Naive thymus-derived CD4-positive, alpha-beta T cell (primary cell): ENCODE measurements around the gene LAMA3. TPM values are rescaled to one million over a fixed set of nuclear protein-coding genes. Genes with fewer than 3 reads are reported as not detected.
A peak's percentile ranks its signal among the peaks of the same experiment; 100 is the strongest.

ENCODE experiments used
- ATAC-seq: fragments of 150-1000 bp; cut with Tn5 transposase; 2 replicates; pipeline ENCODE4 v1.10.0; 2021; ENCODE audit warnings: mild to moderate bottlenecking, moderate library complexity
- CTCF ChIA-PET: fragments of 350-600 bp; sonication (Branson Sonifier 250); formaldehyde crosslinking; loops from one replicate; lab custom pipeline; 2021; ENCODE audit warnings: antibody characterized with exemption; lab: Charles Lee
- POLR2A ChIA-PET: fragments of 350-600 bp; sonication (Branson Sonifier 250); formaldehyde crosslinking; loops from one replicate; lab custom pipeline; 2021; ENCODE audit warnings: antibody characterized with exemption, inconsistent platforms; lab: Charles Lee
- DNase-seq, 9 donors: peaks; one replicate each; pipeline versions ENCODE4 v3.0.0 to v3.0.0-alpha.2; 2020 to 2022; ENCODE audit warnings: mixed read lengths in 1 of 9
- H3K27ac ChIP-seq: one replicate; pipeline ENCODE4 v1.7.0; 2013; ENCODE audit warnings: mild to moderate bottlenecking, low read depth, low read length, moderate library complexity
- H3K27me3 ChIP-seq, 2 donors: one replicate each; pipeline ENCODE4 v1.7.0; 2013; ENCODE audit warnings: low read length in 2 of 2, mild to moderate bottlenecking in 2 of 2, moderate library complexity in 2 of 2; ENCODE audit not compliant: control insufficient read depth in 2 of 2, insufficient read depth in 2 of 2
- H3K36me3 ChIP-seq, 3 experiments: 1 replicate in 2 of 3; 2 replicates in 1 of 3; pipeline ENCODE4 v1.7.0; 2013; ENCODE audit warnings: low read length in 3 of 3, mild to moderate bottlenecking in 3 of 3, moderate library complexity in 1 of 3; ENCODE audit not compliant: insufficient read depth in 3 of 3, control insufficient read depth in 2 of 3
- H3K4me1 ChIP-seq, 2 donors: one replicate each; pipeline ENCODE4 v1.7.0; 2013; ENCODE audit warnings: low read length in 2 of 2, mild to moderate bottlenecking in 2 of 2, moderate library complexity in 1 of 2; ENCODE audit not compliant: control insufficient read depth in 2 of 2, insufficient read depth in 2 of 2
- H3K4me3 ChIP-seq: 2 replicates; pipeline ENCODE4 v1.7.0; 2013; ENCODE audit warnings: mild to moderate bottlenecking, low read length
- H3K9me3 ChIP-seq, 3 experiments: 1 replicate in 2 of 3; 2 replicates in 1 of 3; pipeline ENCODE4 v1.7.0; 2013; ENCODE audit warnings: low read length in 3 of 3; ENCODE audit not compliant: control insufficient read depth in 2 of 3
- H3K27ac Mint-ChIP-seq, 9 donors: one replicate each; pipeline ENCODE4 v1.8.0; 2020 to 2022; ENCODE audit warnings: mixed read lengths in 9 of 9, mild to moderate bottlenecking in 8 of 9, moderate library complexity in 5 of 9, inconsistent platforms in 2 of 9
- H3K27me3 Mint-ChIP-seq, 5 donors: one replicate each; pipeline ENCODE4 v1.8.0; 2021 to 2022; ENCODE audit warnings: mixed read lengths in 5 of 5, mild to moderate bottlenecking in 1 of 5
- H3K36me3 Mint-ChIP-seq, 5 donors: one replicate each; pipeline ENCODE4 v1.8.0; 2020 to 2022; ENCODE audit warnings: mixed read lengths in 5 of 5, mild to moderate bottlenecking in 3 of 5, inconsistent platforms in 1 of 5
- H3K4me1 Mint-ChIP-seq, 7 donors: one replicate each; pipeline ENCODE4 v1.8.0; 2020 to 2022; ENCODE audit warnings: mixed read lengths in 7 of 7, mild to moderate bottlenecking in 3 of 7, inconsistent platforms in 1 of 7
- H3K4me3 Mint-ChIP-seq, 10 donors: one replicate each; pipeline ENCODE4 v1.8.0; 2020 to 2022; ENCODE audit warnings: mild to moderate bottlenecking in 10 of 10, mixed read lengths in 10 of 10, moderate library complexity in 6 of 10, inconsistent platforms in 2 of 10
- H3K9me3 Mint-ChIP-seq, 11 donors: one replicate each; pipeline ENCODE4 v1.8.0; 2020 to 2022; ENCODE audit warnings: mixed read lengths in 11 of 11, mild to moderate bottlenecking in 4 of 11, inconsistent platforms in 1 of 11, moderate library complexity in 1 of 11
- intact Hi-C, 2 donors: fragments of 100-400 bp; cut with micrococcal nuclease; formaldehyde crosslinking; loops; one replicate each; pipeline ENCODE4 v1.15.1; 2023
- polyA plus RNA-seq, 2 donors: library from polyadenylated mRNA; unstranded; fragments of 300-500 nt; fragmentation: Illumina TruSeq; gene quantifications; one replicate each; pipeline ENCODE4 v1.2.3, GENCODE V29; 2021
- total RNA-seq, 6 experiments: library from RNA in 5 of 6; stranded (reverse) in 5 of 6; gene quantifications; 1 replicate in 5 of 6; 2 replicates in 1 of 6; pipeline ENCODE4 v1.2.3 and lab custom pipeline; 2021 to 2026

Gene LAMA3
- total and polyA plus RNA-seq, 7 experiments from 2014 or later: 0.22 TPM; not detected in 6

- CTCF ChIA-PET: no interaction called here
- no peaks in the 10 kb centered on the region for H3K27me3 ChIP-seq
- no peak overlapping the region for H3K27ac Mint-ChIP-seq
- intact Hi-C loops: no loop called here
- no peak for ATAC-seq
- H3K4me1 ChIP-seq: peaks cover 6 to 12% of the 10 kb centered on the region in 2 donors
- H3K36me3 ChIP-seq: no peaks in the 10 kb centered on the region
- H3K36me3 Mint-ChIP-seq: peaks cover 0 to 5% (median 0%) of the 10 kb centered on the region in 5 donors
- H3K4me3 Mint-ChIP-seq: no peak overlapping the region
- H3K9me3 ChIP-seq: no peaks in the 10 kb centered on the region
- POLR2A ChIA-PET: no interaction called here
- peaks cover 0 to 6% (median 0%) of the 10 kb centered on the region in 11 donors for H3K9me3 Mint-ChIP-seq
- peaks cover 0 to 37% (median 7%) of the 10 kb centered on the region in 5 donors for H3K27me3 Mint-ChIP-seq
- DNase-seq: no peak
- no peak overlapping the region for H3K27ac ChIP-seq
- H3K4me1 Mint-ChIP-seq: peaks cover 13 to 21% (median 15%) of the 10 kb centered on the region in 7 donors
- H3K4me3 ChIP-seq: no peak overlapping the region
Measured at GRCh38 chr18:23716966-23717365, 27.7 kb downstream of the LAMA3 start.

- no peak for DNase-seq
- H3K27ac ChIP-seq: no peak overlapping the region
- no peak overlapping the region for H3K4me3 ChIP-seq
- Mint-ChIP-seq H3K9me3 (peaks cover 0 to 5% (median 0%) of the 10 kb centered on the region in 11 donors), H3K27me3 (peaks cover 5 to 47% (median 12%) of the 10 kb centered on the region in 5 donors), H3K4me1 (peaks cover 2 to 7% (median 3%) of the 10 kb centered on the region in 7 donors), H3K4me3 (no peak overlapping the region), H3K36me3 (peaks cover 0 to 3% (median 0%) of the 10 kb centered on the region in 5 donors), H3K27ac (no peak overlapping the region)
- H3K9me3 ChIP-seq: no peaks in the 10 kb centered on the region
- ChIA-PET CTCF (no interaction called here), POLR2A (no interaction called here)
- peaks cover 0 to 1% of the 10 kb centered on the region in 2 donors for H3K4me1 ChIP-seq
- H3K36me3 ChIP-seq: no peaks in the 10 kb centered on the region
- intact Hi-C loops: no loop called here
- no peak for ATAC-seq
- H3K27me3 ChIP-seq: no peaks in the 10 kb centered on the region
Measured at GRCh38 chr18:23718243-23718720, 29.0 kb downstream of the LAMA3 start.

GRCh38 chr18:23718731-23719130 is 29.5 kb downstream of the LAMA3 start:
- Histone ChIP-seq H3K4me3 (no peak overlapping the region), H3K36me3 (no peaks in the 10 kb centered on the region), H3K4me1 (no peaks in the 10 kb centered on the region), H3K27ac (no peak overlapping the region), H3K27me3 (no peaks in the 10 kb centered on the region), H3K9me3 (no peaks in the 10 kb centered on the region)
- H3K9me3 Mint-ChIP-seq: peaks cover 0 to 3% (median 0%) of the 10 kb centered on the region in 11 donors
- ATAC-seq (no peak), DNase-seq (no peak)
- peaks cover 5 to 49% (median 12%) of the 10 kb centered on the region in 5 donors for H3K27me3 Mint-ChIP-seq
- ChIA-PET POLR2A (no interaction called here), CTCF (interaction anchor here (0.6 kb wide), 1 partner anchor 12 kb away, joined by 3 read pairs; no protein-coding TSS in a partner anchor)
- peak overlapping the region in 1 of 9 donors; percentile 39 for H3K27ac Mint-ChIP-seq
- peaks cover 0 to 5% (median 0%) of the 10 kb centered on the region in 7 donors for H3K4me1 Mint-ChIP-seq
- no peak overlapping the region for H3K4me3 Mint-ChIP-seq
- H3K36me3 Mint-ChIP-seq: peaks cover 0 to 1% (median 0%) of the 10 kb centered on the region in 5 donors
- intact Hi-C loops: no loop called here

GRCh38 chr18:23719634-23720201 is 30.5 kb downstream of the LAMA3 start:
- H3K9me3 Mint-ChIP-seq: peaks cover 0 to 3% (median 0%) of the 10 kb centered on the region in 11 donors
- ChIA-PET POLR2A (no interaction called here), CTCF (interaction anchor here (0.6 to 0.9 kb wide), 3 partner anchors 11 to 28 kb away, joined by 3 read pairs; no protein-coding TSS in a partner anchor)
- no peak overlapping the region for H3K4me3 ChIP-seq
- no peak overlapping the region for H3K4me3 Mint-ChIP-seq
- DNase-seq: no peak
- intact Hi-C loops: no loop called here
- H3K4me1 ChIP-seq: no peaks in the 10 kb centered on the region
- H3K9me3 ChIP-seq: no peaks in the 10 kb centered on the region
- no peak overlapping the region for H3K27ac Mint-ChIP-seq
- no peaks in the 10 kb centered on the region for H3K36me3 ChIP-seq
- H3K27ac ChIP-seq: no peak overlapping the region
- H3K4me1 Mint-ChIP-seq: peaks cover 0 to 3% (median 0%) of the 10 kb centered on the region in 7 donors
- no peak for ATAC-seq
- no peaks in the 10 kb centered on the region for H3K27me3 ChIP-seq
- H3K27me3 Mint-ChIP-seq: peaks cover 5 to 54% (median 13%) of the 10 kb centered on the region in 5 donors
- H3K36me3 Mint-ChIP-seq: no peaks in the 10 kb centered on the region

GRCh38 chr18:23721696-23722480 is 32.6 kb downstream of the LAMA3 start:
- ChIA-PET POLR2A (no interaction called here), CTCF (interaction anchor here (1.3 kb wide), 1 partner anchor 18 kb away, joined by 4 read pairs; no protein-coding TSS in a partner anchor)
- no peaks in the 10 kb centered on the region for H3K4me1 Mint-ChIP-seq
- no peak overlapping the region for H3K4me3 ChIP-seq
- no peak overlapping the region for H3K4me3 Mint-ChIP-seq
- H3K36me3 Mint-ChIP-seq: no peaks in the 10 kb centered on the region
- intact Hi-C loops: no loop called here
- no peaks in the 10 kb centered on the region for H3K27me3 ChIP-seq
- H3K36me3 ChIP-seq: no peaks in the 10 kb centered on the region
- no peak overlapping the region for H3K27ac ChIP-seq
- peaks cover 0 to 3% (median 0%) of the 10 kb centered on the region in 11 donors for H3K9me3 Mint-ChIP-seq
- no peak for ATAC-seq
- H3K4me1 ChIP-seq: no peaks in the 10 kb centered on the region
- H3K9me3 ChIP-seq: no peaks in the 10 kb centered on the region
- H3K27me3 Mint-ChIP-seq: peaks cover 5 to 50% (median 16%) of the 10 kb centered on the region in 5 donors
- no peak for DNase-seq
- H3K27ac Mint-ChIP-seq: no peak overlapping the region

GRCh38 chr18:23722646-23723045 is 33.4 kb downstream of the LAMA3 start:
- intact Hi-C loops: no loop called here

More at GRCh38 chr18:23722646-23723045, 33.4 kb downstream of the LAMA3 start:
- Mint-ChIP-seq H3K27ac (no peak overlapping the region), H3K36me3 (no peaks in the 10 kb centered on the region), H3K4me1 (no peaks in the 10 kb centered on the region), H3K27me3 (peaks cover 5 to 48% (median 16%) of the 10 kb centered on the region in 5 donors), H3K4me3 (no peak overlapping the region), H3K9me3 (peaks cover 0 to 3% (median 0%) of the 10 kb centered on the region in 11 donors)
- Histone ChIP-seq H3K4me3 (no peak overlapping the region), H3K9me3 (no peaks in the 10 kb centered on the region), H3K36me3 (no peaks in the 10 kb centered on the region), H3K27ac (no peak overlapping the region), H3K4me1 (no peaks in the 10 kb centered on the region), H3K27me3 (no peaks in the 10 kb centered on the region)
- ATAC-seq: no peak
- ChIA-PET CTCF (no interaction called here), POLR2A (no interaction called here)
- no peak for DNase-seq
